NCI-H69 (cell line): ENCODE data around the gene NBPF19.
"Not testable (repeated sequence)": the region's sequence is repeated elsewhere in the genome, so short reads cannot be mapped to it uniquely, and the experiment has no call there.

ENCODE experiments used
- DNase-seq: peaks from one replicate; lab custom pipeline; 2025; lab: John Stamatoyannopoulos, UW

NBPF19 gene, protein sequence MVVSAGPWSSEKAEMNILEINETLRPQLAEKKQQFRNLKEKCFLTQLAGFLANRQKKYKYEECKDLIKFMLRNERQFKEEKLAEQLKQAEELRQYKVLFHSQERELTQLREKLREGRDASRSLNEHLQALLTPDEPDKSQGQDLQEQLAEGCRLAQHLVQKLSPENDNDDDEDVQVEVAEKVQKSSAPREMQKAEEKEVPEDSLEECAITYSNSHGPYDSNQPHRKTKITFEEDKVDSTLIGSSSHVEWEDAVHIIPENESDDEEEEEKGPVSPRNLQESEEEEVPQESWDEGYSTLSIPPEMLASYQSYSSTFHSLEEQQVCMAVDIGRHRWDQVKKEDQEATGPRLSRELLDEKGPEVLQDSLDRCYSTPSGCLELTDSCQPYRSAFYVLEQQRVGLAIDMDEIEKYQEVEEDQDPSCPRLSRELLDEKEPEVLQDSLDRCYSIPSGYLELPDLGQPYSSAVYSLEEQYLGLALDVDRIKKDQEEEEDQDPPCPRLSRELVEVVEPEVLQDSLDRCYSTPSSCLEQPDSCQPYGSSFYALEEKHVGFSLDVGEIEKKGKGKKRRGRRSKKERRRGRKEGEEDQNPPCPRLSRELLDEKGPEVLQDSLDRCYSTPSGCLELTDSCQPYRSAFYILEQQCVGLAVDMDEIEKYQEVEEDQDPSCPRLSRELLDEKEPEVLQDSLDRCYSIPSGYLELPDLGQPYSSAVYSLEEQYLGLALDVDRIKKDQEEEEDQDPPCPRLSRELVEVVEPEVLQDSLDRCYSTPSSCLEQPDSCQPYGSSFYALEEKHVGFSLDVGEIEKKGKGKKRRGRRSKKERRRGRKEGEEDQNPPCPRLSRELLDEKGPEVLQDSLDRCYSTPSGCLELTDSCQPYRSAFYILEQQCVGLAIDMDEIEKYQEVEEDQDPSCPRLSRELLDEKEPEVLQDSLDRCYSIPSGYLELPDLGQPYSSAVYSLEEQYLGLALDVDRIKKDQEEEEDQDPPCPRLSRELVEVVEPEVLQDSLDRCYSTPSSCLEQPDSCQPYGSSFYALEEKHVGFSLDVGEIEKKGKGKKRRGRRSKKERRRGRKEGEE (N-terminal part only)

DNA sequence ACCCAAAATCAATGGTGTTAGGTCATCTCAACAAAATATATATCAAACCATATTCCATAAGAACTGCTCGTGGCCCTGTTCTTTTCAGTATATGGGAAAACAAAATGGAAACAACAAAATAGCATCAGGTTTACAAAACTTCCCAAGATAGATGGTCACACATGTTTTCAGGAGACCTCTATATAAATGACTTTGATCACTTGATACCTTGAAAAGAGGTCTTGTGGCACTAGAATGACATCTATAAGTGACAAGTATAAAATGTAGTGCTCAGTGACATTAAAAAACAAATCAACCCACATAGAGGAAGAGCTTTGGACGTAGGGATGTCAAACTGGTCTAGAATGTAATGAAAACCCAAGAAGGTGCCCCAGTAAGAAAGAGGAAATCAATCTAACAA is at the start of gene NBPF19:
NBPF19 (plus strand) TSS at position 301 of the 400 bp plus-strand sequence. CDS start 888 bp downstream, outside the sequence.
- not testable (repeated sequence) for DNase-seq

DNA sequence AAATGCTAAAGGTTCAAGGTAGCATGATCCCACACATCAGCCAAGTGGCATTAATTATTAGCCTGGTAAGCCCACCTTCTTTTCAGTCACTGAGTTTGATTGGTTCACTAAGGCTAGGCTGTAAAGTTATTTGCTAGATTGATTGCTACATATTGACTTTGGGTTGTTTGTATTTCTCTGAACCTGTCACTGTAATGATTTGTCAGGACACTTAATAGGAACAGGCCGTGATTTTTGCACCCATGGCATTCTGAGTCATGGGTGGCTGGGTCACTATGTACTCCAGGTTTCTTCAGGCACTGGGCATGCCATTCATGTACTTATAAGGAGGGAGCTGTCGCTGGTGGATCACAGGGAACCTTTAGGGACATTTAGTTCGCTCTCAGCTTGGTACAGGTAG is 46.5 kb upstream of the NBPF19 start:
- DNase-seq = not testable (repeated sequence)

DNA sequence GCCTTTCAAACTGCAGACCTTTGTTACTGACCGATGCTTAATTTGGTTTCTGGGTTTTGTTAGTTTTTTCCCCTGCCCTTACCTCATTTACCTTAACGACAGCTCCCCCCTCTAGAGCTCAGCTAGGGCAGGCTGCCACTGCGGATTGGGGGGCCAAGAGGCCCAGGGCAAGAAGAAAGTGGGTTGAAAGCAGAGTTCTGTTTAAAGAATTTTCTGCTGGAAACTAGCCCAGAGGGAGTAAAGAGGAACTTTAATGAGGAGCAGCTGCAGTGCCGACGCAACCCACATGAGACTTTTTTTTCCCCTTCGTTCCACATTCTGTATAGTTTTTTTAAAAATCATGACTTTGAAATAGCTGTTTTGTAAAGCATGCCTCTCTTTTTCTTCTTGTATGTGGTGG is 29.4 kb upstream of the NBPF19 start:
- DNase-seq = not testable (repeated sequence)

DNA sequence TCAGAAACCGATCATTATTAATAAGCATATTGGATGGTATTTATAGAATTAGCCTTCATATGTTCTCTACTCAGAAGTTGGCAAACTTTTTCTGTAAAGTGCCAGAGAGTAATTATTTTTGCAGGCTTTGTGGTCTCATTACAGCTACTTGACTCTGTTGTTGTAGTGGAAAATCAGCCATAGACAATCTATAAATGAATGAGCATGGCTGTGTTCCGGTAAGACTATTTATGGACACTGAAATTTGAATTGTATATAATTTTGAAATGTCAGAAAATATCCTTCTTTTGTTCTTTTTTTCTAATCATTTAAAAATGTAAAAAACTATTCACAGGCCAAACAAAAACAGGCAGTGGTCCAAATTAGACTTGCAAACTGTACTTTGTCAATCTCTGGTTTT is 22.6 kb upstream of the NBPF19 start:
- not testable (repeated sequence) for DNase-seq

DNA sequence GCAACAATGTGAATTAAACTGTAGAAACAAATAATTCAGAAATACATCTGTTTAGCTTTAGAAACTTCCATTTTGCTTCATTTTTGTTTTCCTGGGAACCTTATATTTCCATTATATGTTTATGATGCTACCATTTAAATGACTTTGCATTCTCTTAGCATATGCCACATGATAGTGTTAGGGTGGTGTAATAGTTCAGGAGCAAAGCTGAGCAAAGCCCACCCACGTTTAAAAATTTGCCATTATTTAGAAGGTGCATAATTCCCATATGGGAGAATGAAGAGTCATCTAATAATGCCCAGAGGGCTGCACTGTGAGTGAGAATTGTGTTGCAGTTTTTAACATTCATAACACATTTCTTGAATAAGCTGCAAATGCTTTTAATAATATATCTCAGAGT is 22.2 kb upstream of the NBPF19 start:
- DNase-seq = not testable (repeated sequence)

DNA sequence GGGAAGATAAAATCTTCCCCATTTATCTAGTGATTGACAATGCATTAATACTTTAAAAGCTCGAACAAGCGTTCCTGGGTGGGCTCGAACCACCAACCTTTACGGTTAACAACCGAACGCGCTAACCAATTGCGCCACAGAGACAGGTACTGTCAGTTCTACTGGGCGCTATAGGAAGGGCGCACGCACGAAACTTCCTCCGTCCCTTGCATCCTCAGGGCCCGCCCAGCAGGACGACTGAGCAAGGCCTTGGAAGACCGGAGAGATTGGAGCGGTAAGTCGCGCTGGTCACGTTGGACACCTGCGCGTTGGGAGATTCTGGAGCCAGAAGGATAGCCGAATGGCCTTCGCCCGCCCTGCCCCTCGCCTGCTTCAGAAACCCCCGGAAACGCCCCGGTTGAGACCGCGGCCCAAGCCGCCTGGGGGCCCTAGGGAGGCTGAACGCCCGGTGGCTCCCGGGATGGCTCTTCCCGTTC is 83.5 kb downstream of the NBPF19 start:
- DNase-seq = not testable (repeated sequence)

DNA sequence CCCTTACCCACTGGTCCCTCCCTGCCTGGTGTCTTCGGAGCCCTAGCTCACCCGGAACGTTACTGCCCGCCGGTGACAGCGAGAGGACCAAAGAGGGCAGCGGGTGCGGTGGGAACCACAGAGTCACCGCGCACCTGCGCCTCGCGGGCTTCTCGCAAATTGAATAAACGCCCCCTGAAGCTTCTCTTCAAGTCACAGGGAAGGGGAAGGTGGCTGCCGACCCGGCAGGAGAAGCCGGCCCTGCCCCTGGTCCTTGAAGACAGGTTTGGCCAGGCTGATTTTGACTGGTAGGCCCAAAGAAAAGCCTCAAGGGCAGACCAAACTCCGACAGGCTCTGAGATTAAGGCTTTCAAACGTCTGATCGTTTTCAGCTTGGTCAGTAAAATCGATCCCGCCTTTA is 87.0 kb downstream of the NBPF19 start:
- not testable (repeated sequence) for DNase-seq

DNA sequence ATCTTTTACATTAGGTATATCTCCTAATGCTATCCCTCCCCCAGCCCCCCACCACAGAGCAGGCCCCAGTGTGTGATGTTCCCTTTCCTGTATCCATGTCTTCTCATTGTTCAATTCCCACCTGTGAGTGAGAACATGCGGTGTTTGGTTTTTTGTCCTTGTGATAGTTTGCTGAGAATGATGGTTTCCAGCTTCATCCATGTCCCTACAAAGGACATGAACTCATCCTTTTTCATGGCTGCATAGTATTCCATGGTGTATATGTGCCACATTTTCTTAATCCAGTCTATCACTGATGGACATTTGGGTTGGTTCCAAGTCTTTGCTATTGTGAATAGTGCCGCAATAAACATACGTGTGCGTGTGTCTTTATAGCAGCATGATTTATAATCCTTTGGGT is 90.6 kb downstream of the NBPF19 start:
- DNase-seq = not testable (repeated sequence)

DNA sequence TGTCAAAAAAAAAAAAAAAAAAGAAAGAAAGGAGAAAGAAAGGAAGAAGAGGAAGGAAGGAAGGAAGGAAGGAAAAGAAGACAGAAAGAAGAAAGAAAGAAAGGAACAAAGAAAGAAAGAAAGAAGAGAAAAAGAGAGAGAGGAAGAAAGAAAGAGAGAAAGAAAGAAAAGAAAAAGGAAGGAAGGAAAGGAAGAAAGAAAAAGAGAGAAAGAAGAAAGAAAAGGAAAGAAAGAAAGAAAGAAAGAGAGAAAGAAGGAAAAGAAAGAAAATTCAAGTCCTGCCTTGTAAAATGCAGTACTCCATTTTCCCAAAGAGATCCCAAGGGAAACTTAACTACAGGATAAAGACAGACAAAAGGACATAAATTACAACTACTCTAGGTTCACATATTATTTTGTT is 97.9 kb downstream of the NBPF19 start:
- DNase-seq = not testable (repeated sequence)

DNA sequence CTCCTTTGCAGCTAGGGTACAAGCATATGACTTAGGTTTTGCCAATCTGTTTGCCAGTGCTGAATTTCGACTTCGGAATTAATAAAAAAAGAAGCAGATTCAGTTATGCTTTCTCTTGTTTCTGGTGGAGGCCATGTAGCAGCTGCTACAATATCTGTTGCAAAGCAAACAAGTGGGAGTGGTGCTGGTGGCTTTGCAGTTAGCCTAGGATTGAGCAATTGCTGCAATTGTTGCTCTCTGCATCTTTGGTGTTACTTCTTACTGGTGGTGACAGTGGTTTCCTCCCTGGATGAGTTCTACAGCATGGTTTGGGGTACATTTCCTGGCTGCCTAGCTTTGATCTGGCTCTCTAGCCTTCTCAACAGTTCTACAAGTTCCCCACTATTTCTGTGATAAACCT is 110.7 kb downstream of the NBPF19 start:
- not testable (repeated sequence) for DNase-seq
